ENCODE data around the gene MID1.

Gene MID1

DNA sequence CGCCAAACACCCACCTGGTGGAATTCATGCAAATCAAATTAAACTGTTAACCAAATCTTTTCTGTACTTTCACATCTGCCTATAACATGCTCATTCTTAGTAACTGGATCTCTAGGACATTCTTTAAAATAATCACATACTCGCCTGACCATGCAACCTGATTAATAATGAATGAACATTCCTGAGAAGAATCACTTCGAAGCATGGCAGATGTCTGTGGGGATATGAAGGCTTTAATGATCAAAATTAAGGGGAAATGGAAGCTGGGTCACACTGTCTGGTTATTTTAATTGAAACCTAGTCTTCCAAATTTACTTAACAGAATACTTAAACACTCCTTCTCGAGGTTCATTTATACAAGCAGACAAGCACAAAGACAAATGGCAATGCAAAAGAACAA lies 44.2 kb downstream of the MID1 start:
- H3K9me3 ChIP-seq (ENCODE audit: insufficient read depth, low read length, severe bottlenecking), result no peaks in the 10 kb centered on the region
- no peaks in the 10 kb centered on the region for H3K79me2 ChIP-seq (ENCODE audit: insufficient read depth, low read length)
- no peak overlapping the region for H3K9ac ChIP-seq (ENCODE audit: low read depth, low read length)
- H3K36me3 ChIP-seq (ENCODE audit: insufficient read depth, low read length), result no peaks in the 10 kb centered on the region
- H3K4me1 ChIP-seq (ENCODE audit: insufficient read depth, low read length), result no peaks in the 10 kb centered on the region
- DNase-seq (no peak), ATAC-seq (ENCODE audit: insufficient read depth, low read depth) (no peak)
- H3K27me3 ChIP-seq (ENCODE audit: insufficient read depth, low read length, poor library complexity), result no peaks in the 10 kb centered on the region
- H3K27ac ChIP-seq (ENCODE audit: low read length), result no peak overlapping the region
- no peak for TF ChIP-seq EZH2 (IDR thresholded peaks at IDR 0.05; ENCODE audit: borderline replicate concordance, low read depth, low read length, severe bottlenecking)
- TF ChIP-seq, protein P1, sequence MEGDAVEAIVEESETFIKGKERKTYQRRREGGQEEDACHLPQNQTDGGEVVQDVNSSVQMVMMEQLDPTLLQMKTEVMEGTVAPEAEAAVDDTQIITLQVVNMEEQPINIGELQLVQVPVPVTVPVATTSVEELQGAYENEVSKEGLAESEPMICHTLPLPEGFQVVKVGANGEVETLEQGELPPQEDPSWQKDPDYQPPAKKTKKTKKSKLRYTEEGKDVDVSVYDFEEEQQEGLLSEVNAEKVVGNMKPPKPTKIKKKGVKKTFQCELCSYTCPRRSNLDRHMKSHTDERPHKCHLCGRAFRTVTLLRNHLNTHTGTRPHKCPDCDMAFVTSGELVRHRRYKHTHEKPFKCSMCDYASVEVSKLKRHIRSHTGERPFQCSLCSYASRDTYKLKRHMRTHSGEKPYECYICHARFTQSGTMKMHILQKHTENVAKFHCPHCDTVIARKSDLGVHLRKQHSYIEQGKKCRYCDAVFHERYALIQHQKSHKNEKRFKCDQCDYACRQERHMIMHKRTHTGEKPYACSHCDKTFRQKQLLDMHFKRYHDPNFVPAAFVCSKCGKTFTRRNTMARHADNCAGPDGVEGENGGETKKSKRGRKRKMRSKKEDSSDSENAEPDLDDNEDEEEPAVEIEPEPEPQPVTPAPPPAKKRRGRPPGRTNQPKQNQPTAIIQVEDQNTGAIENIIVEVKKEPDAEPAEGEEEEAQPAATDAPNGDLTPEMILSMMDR (IDR thresholded peaks at IDR 0.05; ENCODE audit: borderline replicate concordance, extremely low read depth, low read length, poor library complexity, severe bottlenecking), result no peak
- no peak overlapping the region for H3K4me2 ChIP-seq (ENCODE audit: insufficient read depth, low read length)
- no peaks in the 10 kb centered on the region for H4K20me1 ChIP-seq (ENCODE audit: insufficient read depth, low read length)
- no peak overlapping the region for H2AFZ ChIP-seq (ENCODE audit: low read depth, low read length)
- H3K4me3 ChIP-seq (ENCODE audit: low read depth in 1 of 2, low read length in 2 of 2), result no peak overlapping the region

DNA sequence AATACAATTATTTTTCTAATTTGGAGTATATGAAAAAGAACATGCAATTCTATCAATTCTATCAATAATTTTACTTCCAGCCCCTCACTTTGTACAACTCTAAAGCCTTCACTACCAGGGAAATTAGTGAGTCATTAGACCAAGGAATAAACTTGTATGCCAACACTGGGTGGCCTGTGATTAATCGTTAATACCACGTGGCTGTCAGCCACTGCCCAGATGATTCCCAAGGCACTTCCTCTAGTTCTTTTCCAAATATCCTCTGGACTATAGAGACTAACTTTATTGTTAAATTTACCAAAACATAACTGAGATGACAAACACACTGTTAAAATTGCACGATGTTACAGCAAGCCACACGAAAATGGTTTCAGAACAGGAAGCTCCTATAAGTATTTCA lies 45.7 kb downstream of the MID1 start:
- no peaks in the 10 kb centered on the region for H4K20me1 ChIP-seq (ENCODE audit: insufficient read depth, low read length)
- no peaks in the 10 kb centered on the region for H3K27me3 ChIP-seq (ENCODE audit: insufficient read depth, low read length, poor library complexity)
- H3K79me2 ChIP-seq (ENCODE audit: insufficient read depth, low read length), result no peaks in the 10 kb centered on the region
- no peak overlapping the region for H3K4me3 ChIP-seq (ENCODE audit: low read depth in 1 of 2, low read length in 2 of 2)
- H3K9ac ChIP-seq (ENCODE audit: low read depth, low read length), result no peak overlapping the region
- H3K9me3 ChIP-seq (ENCODE audit: insufficient read depth, low read length, severe bottlenecking), result no peaks in the 10 kb centered on the region
- TF ChIP-seq, protein P1 (IDR thresholded peaks at IDR 0.05; ENCODE audit: borderline replicate concordance, extremely low read depth, low read length, poor library complexity, severe bottlenecking), result no peak
- no peak for TF ChIP-seq EZH2 (IDR thresholded peaks at IDR 0.05; ENCODE audit: borderline replicate concordance, low read depth, low read length, severe bottlenecking)
- H2AFZ ChIP-seq (ENCODE audit: low read depth, low read length), result no peak overlapping the region
- no peaks in the 10 kb centered on the region for H3K36me3 ChIP-seq (ENCODE audit: insufficient read depth, low read length)
- H3K4me1 ChIP-seq (ENCODE audit: insufficient read depth, low read length), result no peaks in the 10 kb centered on the region
- DNase-seq (no peak), ATAC-seq (ENCODE audit: insufficient read depth, low read depth) (no peak)
- no peak overlapping the region for H3K4me2 ChIP-seq (ENCODE audit: insufficient read depth, low read length)
- no peak overlapping the region for H3K27ac ChIP-seq (ENCODE audit: low read length)

DNA sequence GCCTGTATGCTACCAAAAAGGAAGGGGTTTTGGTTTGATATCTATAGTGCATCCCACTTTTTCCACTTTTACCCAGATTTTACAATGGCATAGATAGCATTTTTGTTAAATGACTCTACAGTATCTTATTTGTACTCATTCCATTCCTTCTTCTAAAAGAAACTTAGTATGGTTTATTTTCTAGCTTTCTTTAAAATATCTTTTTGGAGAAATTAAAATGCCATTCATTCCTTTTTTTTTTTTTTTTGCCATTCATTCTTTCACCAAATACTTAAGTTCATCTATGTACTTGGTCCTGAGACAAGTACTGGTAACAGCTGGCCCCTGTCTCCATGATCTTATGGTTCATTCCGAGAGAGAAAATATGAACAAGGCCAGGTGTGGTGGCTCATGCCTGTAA lies 49.1 kb downstream of the MID1 start:
- Histone ChIP-seq H3K9ac (ENCODE audit: low read depth, low read length) (no peak overlapping the region), H3K4me3 (ENCODE audit: low read depth in 1 of 2, low read length in 2 of 2) (no peak overlapping the region), H3K9me3 (ENCODE audit: insufficient read depth, low read length, severe bottlenecking) (no peaks in the 10 kb centered on the region), H3K4me1 (ENCODE audit: insufficient read depth, low read length) (no peaks in the 10 kb centered on the region), H3K27ac (ENCODE audit: low read length) (no peak overlapping the region), H2AFZ (ENCODE audit: low read depth, low read length) (no peak overlapping the region), H3K79me2 (ENCODE audit: insufficient read depth, low read length) (no peaks in the 10 kb centered on the region), H4K20me1 (ENCODE audit: insufficient read depth, low read length) (no peaks in the 10 kb centered on the region), H3K36me3 (ENCODE audit: insufficient read depth, low read length) (no peaks in the 10 kb centered on the region), H3K27me3 (ENCODE audit: insufficient read depth, low read length, poor library complexity) (no peaks in the 10 kb centered on the region), H3K4me2 (ENCODE audit: insufficient read depth, low read length) (no peak overlapping the region)
- ATAC-seq (ENCODE audit: insufficient read depth, low read depth), result no peak
- no peak for TF ChIP-seq EZH2 (IDR thresholded peaks at IDR 0.05; ENCODE audit: borderline replicate concordance, low read depth, low read length, severe bottlenecking)
- TF ChIP-seq, protein P1 (IDR thresholded peaks at IDR 0.05; ENCODE audit: borderline replicate concordance, extremely low read depth, low read length, poor library complexity, severe bottlenecking), result no peak
- no peak for DNase-seq

DNA sequence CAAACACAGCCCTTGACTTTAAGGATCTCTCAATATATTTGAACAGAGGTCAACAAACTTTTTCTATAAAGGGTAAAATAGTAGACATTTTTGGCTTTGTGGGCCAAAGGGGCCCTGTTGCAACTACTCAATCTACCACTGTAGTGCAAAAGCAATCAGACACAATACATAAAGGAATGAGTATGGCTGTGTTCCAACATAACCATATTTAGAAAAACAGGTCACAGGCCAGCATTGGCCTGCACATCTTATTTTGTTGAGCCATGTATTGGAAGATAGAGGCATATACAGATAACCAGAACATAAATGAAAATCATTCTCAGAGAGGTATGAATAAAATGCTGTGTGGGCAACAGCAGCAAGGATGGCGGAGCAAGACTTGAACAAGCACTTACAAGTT lies 49.8 kb downstream of the MID1 start:
- no peaks in the 10 kb centered on the region for H3K79me2 ChIP-seq (ENCODE audit: insufficient read depth, low read length)
- no peak overlapping the region for H3K9ac ChIP-seq (ENCODE audit: low read depth, low read length)
- H4K20me1 ChIP-seq (ENCODE audit: insufficient read depth, low read length), result no peaks in the 10 kb centered on the region
- no peaks in the 10 kb centered on the region for H3K9me3 ChIP-seq (ENCODE audit: insufficient read depth, low read length, severe bottlenecking)
- H3K36me3 ChIP-seq (ENCODE audit: insufficient read depth, low read length), result no peaks in the 10 kb centered on the region
- H2AFZ ChIP-seq (ENCODE audit: low read depth, low read length), result no peak overlapping the region
- H3K4me1 ChIP-seq (ENCODE audit: insufficient read depth, low read length), result no peaks in the 10 kb centered on the region
- no peaks in the 10 kb centered on the region for H3K27me3 ChIP-seq (ENCODE audit: insufficient read depth, low read length, poor library complexity)
- H3K27ac ChIP-seq (ENCODE audit: low read length), result no peak overlapping the region
- no peak for DNase-seq
- no peak for ATAC-seq (ENCODE audit: insufficient read depth, low read depth)
- no peak overlapping the region for H3K4me3 ChIP-seq (ENCODE audit: low read depth in 1 of 2, low read length in 2 of 2)
- H3K4me2 ChIP-seq (ENCODE audit: insufficient read depth, low read length), result no peak overlapping the region
- TF ChIP-seq, protein P1 (IDR thresholded peaks at IDR 0.05; ENCODE audit: borderline replicate concordance, extremely low read depth, low read length, poor library complexity, severe bottlenecking), result no peak
- no peak for TF ChIP-seq EZH2 (IDR thresholded peaks at IDR 0.05; ENCODE audit: borderline replicate concordance, low read depth, low read length, severe bottlenecking)
